CD1c-positive myeloid dendritic cell (primary cell): Measurements from ENCODE around the gene KRTAP20-3.

Experiments used
- DNase-seq: peaks from one replicate; pipeline ENCODE4 v3.0.0-alpha.2; 2016; ENCODE audit errors: extremely low spot score

Gene KRTAP20-3

GRCh38 chr21:30642564-30642963 lies at the start of gene KRTAP20-3:
KRTAP20-3 (plus strand) TSS chr21:30642864.
- no peak for DNase-seq

DNA sequence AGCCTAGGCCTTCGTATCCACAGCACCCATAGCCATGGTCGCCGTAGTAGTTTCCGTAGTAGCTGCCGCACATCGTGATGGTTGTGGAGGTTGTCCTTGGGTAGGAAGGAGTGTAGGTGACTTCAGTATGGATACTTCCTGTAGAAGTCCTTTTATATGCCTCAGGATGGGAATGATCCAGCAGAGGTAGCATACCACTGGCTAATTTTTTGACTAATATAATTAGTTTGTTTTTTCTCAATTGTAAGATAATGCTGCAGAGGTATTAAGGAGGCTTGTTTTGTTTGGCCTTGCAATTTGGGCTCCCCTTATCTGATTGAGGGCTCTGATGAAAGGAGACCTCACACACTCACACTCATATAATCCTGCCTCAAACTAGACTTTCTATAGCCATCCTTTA lies 43.9 kb upstream of the KRTAP20-3 start, which contains the start of gene KRTAP6-2:
Gene KRTAP6-2 (minus strand): TSS at position 101 of the 400 bp plus-strand sequence. CDS start 28 bp downstream, at position 73.
- no peak for DNase-seq

DNA sequence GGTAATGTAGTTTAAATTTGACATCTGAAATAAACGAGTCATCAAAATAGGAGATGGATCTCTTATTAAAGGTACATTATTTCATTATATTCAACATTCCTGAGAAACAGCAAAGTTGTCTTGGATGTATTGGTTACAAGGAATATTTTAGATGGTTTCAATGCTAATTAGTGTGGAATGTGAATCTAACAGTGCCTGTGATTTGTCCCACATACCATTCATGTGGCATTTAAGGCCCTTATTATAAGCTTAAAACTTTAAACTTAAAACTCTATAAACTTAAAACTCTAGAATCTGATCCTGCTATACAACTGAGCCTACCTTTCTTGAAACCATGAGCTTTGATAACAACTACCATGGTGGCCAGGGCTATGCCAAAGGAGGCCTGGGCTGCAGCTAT lies 41.9 kb upstream of the KRTAP20-3 start, which contains the start of gene KRTAP22-1:
Gene KRTAP22-1 (plus strand): TSS at position 301 of the 400 bp plus-strand sequence.
- DNase-seq = no peak

DNA sequence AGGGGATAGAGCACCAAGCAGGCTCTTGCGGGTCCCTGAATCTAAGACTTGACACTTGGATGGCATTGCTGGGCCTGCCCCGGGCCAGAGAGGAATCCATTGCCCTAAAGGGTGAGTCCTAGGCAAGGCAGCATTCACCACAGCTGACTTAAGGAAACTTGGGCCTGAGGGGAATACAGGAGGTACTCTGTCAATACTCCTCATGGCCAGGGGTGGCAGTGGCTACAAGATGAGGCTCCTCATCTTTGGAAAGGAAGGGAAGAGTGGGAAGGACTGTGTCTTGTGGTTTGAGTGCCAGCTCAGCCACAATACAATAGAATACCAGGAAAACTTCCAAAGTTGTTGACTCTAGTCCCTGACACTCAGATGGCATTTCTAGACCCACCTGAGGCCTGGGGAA lies 36.7 kb upstream of the KRTAP20-3 start:
- DNase-seq = no peak

- no peak for DNase-seq
Measured at GRCh38 chr21:30612132-30612531, 30.5 kb upstream of the KRTAP20-3 start.

DNA sequence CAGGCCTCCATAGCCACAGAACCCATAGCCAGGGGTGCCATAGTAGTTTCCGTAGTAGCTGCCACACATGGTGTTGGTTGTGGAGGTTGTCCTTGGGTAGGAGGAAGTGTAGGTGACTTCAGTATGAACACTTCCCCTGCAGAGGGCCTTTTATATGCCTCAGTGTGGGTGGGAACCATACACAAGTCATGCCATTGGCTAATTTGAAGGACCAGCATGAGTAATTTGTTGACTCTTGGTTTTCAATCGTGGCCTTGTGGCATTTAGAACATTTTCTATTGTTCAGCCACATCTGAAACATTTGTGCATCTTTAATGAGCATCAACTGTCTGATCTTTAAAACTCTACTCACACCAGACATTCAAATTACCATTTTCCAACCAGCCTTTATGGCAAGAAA lies 28.8 kb upstream of the KRTAP20-3 start, which contains the start of gene KRTAP6-1:
Gene KRTAP6-1 (minus strand): TSS at position 95 of the 400 bp plus-strand sequence. CDS start 26 bp downstream, at position 69.
- DNase-seq = no peak

GRCh38 chr21:30615199-30615598 lies 27.5 kb upstream of the KRTAP20-3 start:
- no peak for DNase-seq

DNA sequence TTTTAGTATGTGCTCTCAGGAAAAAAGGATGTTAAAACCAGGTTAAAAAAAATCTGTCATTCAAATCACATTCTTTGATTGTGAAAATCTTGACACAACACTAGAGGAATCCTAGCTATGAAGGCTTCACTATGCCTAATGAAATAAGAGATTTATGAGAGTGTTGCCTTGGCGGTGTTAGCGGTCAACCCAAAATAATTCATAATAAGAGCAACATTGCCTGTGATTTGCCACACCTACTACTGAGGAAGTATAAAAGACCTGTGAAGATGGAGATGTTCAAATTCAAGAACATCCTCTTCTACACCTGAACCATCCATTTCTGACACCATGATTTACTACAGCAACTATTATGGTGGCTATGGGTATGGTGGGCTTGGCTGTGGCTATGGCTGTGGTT lies 26.5 kb upstream of the KRTAP20-3 start, which contains the start of gene KRTAP20-1:
Gene KRTAP20-1 (plus strand): TSS at position 301 of the 400 bp plus-strand sequence. CDS start 30 bp downstream, at position 331.
- DNase-seq = no peak

DNA sequence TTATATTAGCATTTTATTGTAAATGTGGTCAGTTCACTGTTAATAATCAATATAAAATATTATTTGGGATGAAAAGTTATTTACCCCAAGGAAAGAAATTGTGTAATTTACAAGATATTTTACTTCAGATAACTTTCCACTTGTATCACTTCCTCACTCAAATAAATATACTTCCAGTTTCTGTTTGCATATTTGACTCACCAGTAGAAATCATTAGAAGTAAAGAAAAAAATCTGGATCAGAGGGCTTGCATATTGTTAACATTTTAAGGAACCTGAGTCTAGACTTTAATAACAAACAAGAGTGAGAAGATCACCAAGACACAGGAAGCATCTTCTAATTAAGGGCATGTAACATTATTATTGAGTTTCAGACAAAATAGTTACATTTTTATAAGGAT lies 22.6 kb upstream of the KRTAP20-3 start:
- no peak for DNase-seq

GRCh38 chr21:30620522-30620921 lies 22.1 kb upstream of the KRTAP20-3 start, which contains the start of gene KRTAP20-4:
KRTAP20-4 (plus strand) TSS chr21:30620627.
- no peak for DNase-seq

- no peak for DNase-seq
Measured at GRCh38 chr21:30623362-30623761, 19.3 kb upstream of the KRTAP20-3 start.

DNA sequence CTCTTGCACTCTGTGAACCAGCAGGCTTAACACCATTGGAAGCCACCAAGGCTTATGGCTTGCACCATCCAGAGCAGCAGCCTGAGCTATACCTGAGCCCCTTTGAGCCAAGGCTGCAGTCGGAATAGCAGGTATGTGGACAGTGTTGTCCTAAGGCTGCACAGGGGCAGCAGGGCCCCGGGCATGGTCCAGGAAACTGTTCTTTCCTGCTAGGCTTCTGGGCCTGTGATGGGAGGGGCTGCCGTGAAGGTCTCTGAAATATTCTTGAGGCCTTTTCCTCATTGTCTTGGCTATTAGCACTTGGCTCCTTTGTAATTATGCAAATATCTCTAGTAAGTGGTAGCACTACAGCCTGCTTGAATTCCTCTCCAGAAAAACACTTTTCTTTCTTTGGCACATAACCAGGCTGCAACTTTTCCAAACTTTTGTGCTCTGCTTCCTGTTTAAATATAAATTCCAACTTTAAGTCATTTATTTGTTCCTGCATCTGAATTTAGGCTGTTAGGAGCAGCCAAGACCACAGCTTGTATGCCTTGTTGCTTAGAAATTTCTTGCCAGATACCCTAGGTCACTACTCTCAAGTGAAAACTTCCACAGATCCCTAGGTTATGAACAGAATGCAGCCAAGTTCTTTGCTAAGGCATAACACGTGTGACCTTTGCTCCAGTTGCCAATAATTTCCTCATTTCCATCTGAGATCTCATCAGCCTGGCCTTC lies 17.1 kb upstream of the KRTAP20-3 start:
- DNase-seq = no peak

DNA sequence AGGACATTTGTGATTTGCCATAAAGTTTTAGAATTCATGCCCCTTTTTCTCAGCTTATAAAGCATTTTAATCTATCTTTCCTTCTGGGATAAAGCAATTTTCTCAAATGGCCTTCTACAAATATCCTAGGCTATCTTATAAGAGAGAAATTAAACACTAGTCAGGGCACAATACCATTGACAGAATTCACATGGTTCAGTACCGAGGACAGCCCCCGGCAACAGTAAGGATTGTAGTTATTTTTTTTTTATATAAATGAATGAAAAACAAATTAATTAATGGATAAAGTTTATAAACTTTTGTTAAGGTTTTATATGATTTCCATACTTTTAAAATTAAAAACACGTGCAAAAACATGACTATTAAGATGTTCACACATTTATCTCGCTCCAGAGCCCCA lies 14.6 kb upstream of the KRTAP20-3 start:
- DNase-seq = no peak

GRCh38 chr21:30629200-30629599 lies 13.5 kb upstream of the KRTAP20-3 start:
- DNase-seq = no peak

- DNase-seq = no peak
Measured at GRCh38 chr21:30634906-30635305, 7.8 kb upstream of the KRTAP20-3 start, which contains the start of gene KRTAP20-2. KRTAP20-2 (plus strand) TSS chr21:30635206; CDS start chr21:30635264, 58 bp downstream.

- no peak for DNase-seq
Measured at GRCh38 chr21:30638686-30639085, 4.0 kb upstream of the KRTAP20-3 start.

- no peak for DNase-seq
Measured at GRCh38 chr21:30646904-30647414, 4.3 kb downstream of the KRTAP20-3 start.

DNA sequence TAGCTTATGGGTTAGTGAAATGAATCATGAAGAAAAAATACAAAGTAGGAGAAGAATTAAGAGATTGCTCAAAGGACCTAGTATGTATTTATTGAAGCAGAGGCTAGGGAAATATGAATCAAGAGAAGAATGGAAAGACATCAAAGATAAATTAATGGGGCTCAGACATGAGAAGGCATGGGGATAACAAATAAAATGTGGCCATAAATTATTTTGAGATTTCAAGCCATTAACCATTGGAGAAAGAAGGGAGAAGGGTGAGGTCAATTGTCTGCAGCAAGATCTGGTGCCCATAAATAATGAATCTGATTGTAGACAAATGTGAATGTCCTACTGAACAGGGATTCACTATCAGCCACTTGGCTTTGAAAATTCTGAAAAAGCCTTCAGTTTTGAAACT lies 10.2 kb downstream of the KRTAP20-3 start:
- DNase-seq = no peak

DNA sequence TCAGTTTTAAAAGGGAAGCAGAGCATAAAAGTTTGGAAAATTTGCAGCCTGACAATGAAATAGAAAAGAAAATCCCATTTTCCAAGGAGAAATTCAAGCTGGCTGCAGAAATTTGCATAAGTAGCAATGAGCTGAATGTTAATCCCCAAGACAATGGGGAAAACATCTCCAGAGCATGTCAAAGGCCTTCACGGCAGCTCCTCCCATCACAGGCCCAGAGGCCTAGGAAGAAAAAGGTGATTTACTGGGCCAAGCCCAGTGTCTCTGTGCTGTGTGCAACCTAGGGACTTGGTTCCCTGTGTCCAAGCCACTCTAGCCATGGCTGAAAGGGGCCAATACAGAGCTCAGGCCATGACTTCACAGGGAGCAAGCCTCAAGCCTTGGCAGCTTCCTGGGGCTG lies 26.1 kb downstream of the KRTAP20-3 start:
- DNase-seq = no peak

- no peak for DNase-seq
Measured at GRCh38 chr21:30672985-30673650, 30.5 kb downstream of the KRTAP20-3 start.

GRCh38 chr21:30674312-30674711 lies 31.6 kb downstream of the KRTAP20-3 start:
- no peak for DNase-seq

DNA sequence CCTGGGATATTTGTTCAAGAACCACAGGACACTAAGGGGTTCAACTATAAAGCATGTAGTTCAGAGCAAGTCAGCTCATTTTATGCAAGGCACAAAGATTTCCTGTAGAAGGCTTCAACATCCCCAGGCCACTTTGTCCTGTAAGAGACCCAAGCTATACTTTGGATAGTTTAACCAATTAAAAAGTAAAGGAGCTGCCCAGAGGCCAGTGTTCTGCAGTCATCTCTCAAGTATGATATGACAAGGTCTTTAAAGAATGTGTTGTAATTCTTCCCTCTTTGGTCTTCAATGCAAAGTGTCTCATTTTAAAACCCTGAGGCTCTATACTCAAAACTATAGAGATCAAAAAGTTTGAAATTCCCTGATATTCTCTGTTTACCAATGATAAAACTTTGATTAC lies 34.1 kb downstream of the KRTAP20-3 start:
- DNase-seq = no peak
